Hindlimb muscle (tissue), 1 donor: ENCODE results near the gene CCL20. TPM values are rescaled to one million over a fixed set of nuclear protein-coding genes. Genes with fewer than 3 reads are reported as not detected.
"Not testable (repeated sequence)": the region's sequence is repeated elsewhere in the genome, so short reads cannot be mapped to it uniquely, and the experiment has no call there.

Experiments used
- DNase-seq: peaks from one replicate; pipeline ENCODE4 v3.0.0-alpha.2; 2013
- polyA plus RNA-seq: library from polyadenylated mRNA; unstranded; fragments of 120-200 nt; gene quantifications from one replicate; pipeline ENCODE4 v1.2.1, GENCODE V29; 2013; ENCODE audit not compliant: insufficient read length

Gene CCL20
- polyA plus RNA-seq, 1 donor: 0.41 TPM

GRCh38 chr2:227834916-227835650, 21.4 kb downstream of the CCL20 start:
- DNase-seq: no peak

GRCh38 chr2:227839339-227840129, 25.9 kb downstream of the CCL20 start:
- not testable (repeated sequence) for DNase-seq

GRCh38 chr2:227846831-227847230, 33.2 kb downstream of the CCL20 start:
- no peak for DNase-seq

DNA sequence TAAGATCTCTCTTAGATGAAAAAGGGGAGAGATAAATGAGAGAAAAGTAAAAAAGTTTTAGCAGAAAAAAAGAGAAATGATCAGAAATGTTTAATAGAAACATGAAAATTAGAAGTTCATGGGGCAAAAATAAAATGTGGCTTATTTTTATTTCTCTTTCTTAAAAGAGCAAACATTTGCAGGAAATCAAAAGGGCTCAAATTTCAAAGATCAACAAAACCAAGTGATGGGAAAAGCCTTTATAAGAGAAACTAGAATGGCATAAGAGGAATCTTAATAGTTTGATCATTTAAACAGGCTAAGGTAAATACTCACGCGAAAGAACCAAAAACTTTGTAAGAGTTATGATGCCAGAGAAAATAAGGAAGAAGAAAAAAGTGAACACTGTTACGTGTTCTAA, 34.5 kb downstream of the CCL20 start:
- no peak for DNase-seq

DNA sequence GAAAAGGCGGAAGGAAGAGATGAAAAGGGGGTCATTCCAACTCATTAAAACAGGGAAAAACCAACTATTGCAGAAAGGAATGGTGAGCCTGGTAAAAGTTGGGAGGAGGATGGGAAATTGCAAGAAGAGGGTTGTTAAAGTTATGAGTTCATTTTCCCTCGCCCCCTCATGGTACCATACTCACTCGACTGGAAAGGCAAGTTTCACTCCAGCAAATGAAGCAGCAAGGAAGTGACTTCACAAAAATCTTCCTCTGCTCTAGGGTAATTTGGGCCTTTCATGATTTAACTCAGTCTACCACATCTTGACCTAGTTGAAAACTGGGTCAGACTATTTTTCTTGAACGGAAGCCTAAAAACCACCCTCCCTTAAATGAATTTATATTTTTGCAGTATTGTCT, 34.9 kb downstream of the CCL20 start:
- no peak for DNase-seq

DNA sequence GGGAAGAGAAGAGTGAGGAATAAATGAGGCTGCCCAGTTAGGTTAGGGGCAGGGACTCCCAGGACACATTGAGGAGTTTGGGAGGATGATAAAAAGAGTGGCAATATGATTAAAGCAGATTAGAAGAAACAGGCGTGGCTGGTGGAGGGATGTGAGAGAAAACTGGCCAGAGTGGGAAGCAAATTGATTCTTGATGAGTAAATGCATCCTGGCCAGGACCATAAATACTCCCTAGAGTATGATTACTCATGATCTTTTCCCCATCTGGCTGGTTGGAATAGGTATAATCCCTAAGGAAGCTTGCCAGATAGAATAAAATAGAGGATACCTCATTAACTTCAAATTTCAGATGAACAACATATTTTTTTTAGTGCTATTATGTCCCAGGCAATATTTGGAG, 36.3 kb downstream of the CCL20 start:
- DNase-seq: no peak

DNA sequence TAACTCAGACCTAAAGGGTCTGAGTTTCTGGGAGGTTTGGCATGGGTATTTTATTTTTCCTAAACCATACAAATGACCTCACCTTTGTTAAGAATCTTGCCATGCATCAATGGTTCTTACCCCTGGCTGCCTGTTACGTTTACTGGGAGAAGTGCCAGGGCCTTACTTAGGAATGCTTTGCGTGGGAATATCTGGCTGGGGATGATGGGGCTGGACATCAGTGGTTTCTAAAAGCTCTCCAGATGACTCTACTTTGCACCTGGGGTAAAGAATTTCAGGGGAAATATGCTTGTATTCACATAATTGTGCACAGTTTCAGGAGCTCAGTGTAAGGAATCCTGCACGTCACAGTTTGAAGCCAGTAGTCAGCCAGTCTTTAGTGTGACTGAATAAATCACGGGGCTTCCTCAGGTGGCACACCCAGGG, 39.6 kb downstream of the CCL20 start:
- DNase-seq: no peak

GRCh38 chr2:227853765-227854271, 40.2 kb downstream of the CCL20 start:
- no peak for DNase-seq

GRCh38 chr2:227855440-227855839, 41.8 kb downstream of the CCL20 start:
- DNase-seq: no peak

DNA sequence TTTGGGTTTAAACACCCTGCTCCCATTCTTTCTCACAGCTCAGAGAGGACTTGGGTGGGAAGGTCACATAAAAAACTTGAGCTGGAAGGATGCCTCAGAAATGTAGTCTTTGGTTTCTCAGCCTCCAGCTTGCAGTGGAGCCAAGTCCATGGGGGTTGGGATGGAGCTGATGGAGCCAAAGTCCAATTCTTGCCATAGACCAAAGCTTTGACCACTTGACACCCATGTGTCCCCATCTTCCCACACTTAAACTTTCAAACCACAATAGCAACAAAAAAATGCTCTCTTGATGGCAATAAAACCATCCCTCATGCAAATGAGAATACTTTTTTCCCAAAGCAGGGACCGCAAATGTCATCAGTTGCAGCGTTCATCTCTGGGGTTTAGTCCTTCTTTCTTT, 43.1 kb downstream of the CCL20 start:
- DNase-seq: no peak

DNA sequence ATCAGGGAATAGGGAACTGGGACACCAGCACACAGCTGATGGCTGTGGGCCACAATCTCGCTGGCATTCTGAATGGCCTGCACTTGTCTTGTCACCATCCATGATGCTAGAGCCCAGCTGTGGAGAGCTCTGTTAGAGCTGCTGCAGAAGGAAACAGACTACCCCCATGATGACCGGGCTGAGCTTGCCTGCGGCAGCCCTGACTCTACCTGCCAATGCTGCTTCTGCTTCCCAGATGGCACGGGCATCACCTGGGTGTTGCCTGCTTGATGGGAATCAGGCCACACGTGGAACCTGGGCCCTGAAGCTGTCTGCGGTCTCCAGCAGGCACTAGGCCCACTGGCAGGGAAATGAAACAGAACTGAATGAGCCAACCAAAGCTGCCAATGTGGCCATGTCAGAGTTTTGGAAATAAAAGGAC, 46.6 kb downstream of the CCL20 start:
- no peak for DNase-seq

- no peak for DNase-seq
These were observed 47.4 kb downstream of the CCL20 start for GRCh38 chr2:227861011-227861410.

GRCh38 chr2:227862227-227862740, 48.6 kb downstream of the CCL20 start:
- DNase-seq: no peak

DNA sequence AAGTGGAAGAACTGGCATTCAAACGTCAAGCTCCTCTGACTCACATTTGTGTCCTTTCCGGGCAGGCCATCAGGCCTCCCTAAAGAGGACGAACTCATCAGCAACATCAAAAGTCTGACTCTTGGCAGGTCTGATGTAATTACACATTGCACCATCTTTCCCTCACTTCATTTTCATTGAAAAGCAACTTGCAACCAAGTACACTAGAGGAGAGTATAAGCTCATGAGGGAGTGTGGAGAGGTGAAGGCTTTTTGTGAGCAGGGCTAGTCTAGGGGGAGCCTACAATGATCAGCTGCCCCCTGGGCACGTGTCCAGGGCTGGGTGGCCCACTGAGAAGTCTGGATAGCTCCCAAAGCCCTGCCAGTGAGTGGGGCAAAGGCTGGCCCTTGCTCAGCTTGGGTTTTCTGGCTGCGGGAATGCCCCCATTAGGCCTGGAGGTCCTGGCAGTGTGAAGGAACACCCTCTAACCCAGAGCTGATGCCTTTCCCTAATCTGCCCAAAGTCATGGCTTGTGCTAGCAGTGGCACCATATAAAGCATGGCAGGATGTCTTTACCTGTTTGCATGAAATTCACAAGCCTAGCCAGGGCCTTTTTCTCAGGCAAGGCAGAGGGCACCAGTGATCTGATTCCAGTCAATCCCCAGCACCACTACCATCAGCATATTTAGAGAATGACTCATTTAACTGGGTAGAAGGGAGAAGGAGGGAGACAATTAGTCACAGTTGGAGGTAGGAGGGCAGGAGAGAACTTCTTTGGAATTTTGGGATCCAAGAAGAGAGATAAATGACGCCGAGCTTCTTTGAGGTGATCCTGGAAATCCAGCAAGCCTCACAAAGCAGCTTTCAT, 49.3 kb downstream of the CCL20 start:
- no peak for DNase-seq

GRCh38 chr2:227864161-227864756, 50.6 kb downstream of the CCL20 start:
- no peak for DNase-seq

DNA sequence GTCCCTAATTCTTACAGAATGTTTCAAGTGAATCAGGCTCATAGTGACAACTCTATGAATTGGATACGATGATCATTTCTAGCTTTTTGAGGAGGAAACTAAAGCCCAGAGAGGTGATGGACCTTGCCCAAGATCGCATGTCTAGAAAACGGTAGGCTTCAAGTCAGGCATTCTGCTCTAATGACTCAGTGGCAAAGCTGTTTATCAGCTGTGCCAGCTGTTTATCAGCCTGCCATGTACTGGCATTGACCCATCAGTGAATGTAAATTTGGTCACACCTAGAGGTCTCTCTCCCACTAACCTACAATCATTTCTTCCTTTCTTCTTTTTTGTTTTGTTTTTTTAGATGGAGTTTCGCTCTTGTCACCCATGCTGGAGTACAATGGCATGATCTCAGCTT, 51.6 kb downstream of the CCL20 start:
- DNase-seq: no peak

Other genes starting within 250 kb of the CCL20 start
- gene SCYGR2, start 214.9 kb upstream of the CCL20 start, polyA plus RNA-seq: not detected
- not detected for gene SCYGR3, start 199.0 kb upstream of the CCL20 start, polyA plus RNA-seq
- gene SCYGR4, start 196.3 kb upstream of the CCL20 start, polyA plus RNA-seq: not detected
- not detected for gene SCYGR5, start 147.0 kb upstream of the CCL20 start, polyA plus RNA-seq
- gene SLC19A3, start 95.8 kb upstream of the CCL20 start, polyA plus RNA-seq: 0.67 TPM
- gene SCYGR6, start 89.1 kb upstream of the CCL20 start, polyA plus RNA-seq: not detected
- gene SCYGR7, start 85.5 kb upstream of the CCL20 start, polyA plus RNA-seq: not detected
- gene SCYGR8, start 67.9 kb upstream of the CCL20 start, polyA plus RNA-seq: not detected
- not detected for gene DAW1, start 57.8 kb downstream of the CCL20 start, polyA plus RNA-seq